DND-41 (cell line): Measurements from ENCODE around the gene TTR.

Source experiments
- CTCF ChIP-seq: IDR thresholded peaks from 2 replicates; pipeline ENCODE4 v1.5.1; 2012; ENCODE audit warnings: borderline replicate concordance, low read length, moderate library complexity, mild to moderate bottlenecking; ENCODE audit not compliant: poor library complexity, severe bottlenecking; ENCODE audit errors: extremely low read depth
- EZH2 ChIP-seq: IDR thresholded peaks from 3 replicates; pipeline ENCODE4 v1.6.1; 2012; ENCODE audit warnings: borderline replicate concordance, low read depth, mild to moderate bottlenecking, moderate library complexity, low read length, inconsistent platforms; ENCODE audit not compliant: severe bottlenecking

GRCh38 chr18:31576670-31577069 is 15.0 kb upstream of the TTR start:
- TF ChIP-seq CTCF (no peak), EZH2 (no peak)
